ENCODE data around the gene CCDC39. TPM values are rescaled to one million over a fixed set of nuclear protein-coding genes. Genes with fewer than 3 reads are reported as not detected.

Gene CCDC39
- total RNA-seq, 1 donor from 2014 or later = not detected

Other genes starting within 250 kb of the CCDC39 start
- gene TTC14, start 77.3 kb downstream of the CCDC39 start, total RNA-seq = 14.2 TPM
- gene FXR1, start 233.2 kb upstream of the CCDC39 start, total RNA-seq = 40.6 TPM

All from left lobe of liver (tissue), 1 donor.